ENCODE data around the gene SEMA6B.

- TF ChIP-seq, protein P1, sequence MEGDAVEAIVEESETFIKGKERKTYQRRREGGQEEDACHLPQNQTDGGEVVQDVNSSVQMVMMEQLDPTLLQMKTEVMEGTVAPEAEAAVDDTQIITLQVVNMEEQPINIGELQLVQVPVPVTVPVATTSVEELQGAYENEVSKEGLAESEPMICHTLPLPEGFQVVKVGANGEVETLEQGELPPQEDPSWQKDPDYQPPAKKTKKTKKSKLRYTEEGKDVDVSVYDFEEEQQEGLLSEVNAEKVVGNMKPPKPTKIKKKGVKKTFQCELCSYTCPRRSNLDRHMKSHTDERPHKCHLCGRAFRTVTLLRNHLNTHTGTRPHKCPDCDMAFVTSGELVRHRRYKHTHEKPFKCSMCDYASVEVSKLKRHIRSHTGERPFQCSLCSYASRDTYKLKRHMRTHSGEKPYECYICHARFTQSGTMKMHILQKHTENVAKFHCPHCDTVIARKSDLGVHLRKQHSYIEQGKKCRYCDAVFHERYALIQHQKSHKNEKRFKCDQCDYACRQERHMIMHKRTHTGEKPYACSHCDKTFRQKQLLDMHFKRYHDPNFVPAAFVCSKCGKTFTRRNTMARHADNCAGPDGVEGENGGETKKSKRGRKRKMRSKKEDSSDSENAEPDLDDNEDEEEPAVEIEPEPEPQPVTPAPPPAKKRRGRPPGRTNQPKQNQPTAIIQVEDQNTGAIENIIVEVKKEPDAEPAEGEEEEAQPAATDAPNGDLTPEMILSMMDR (IDR thresholded peaks at IDR 0.05) = no peak
- TF ChIP-seq POLR2A (IDR thresholded peaks at IDR 0.05) = no peak
Measured at GRCh38 chr19:4504891-4505569, 54.5 kb downstream of the SEMA6B start.
